ENCODE results near the gene EID3.
"Not testable (repeated sequence)": the region's sequence is repeated elsewhere in the genome, so short reads cannot be mapped to it uniquely, and the experiment has no call there.

The EID3 gene

GRCh38 chr12:104290320-104290719 is 13.2 kb upstream of the EID3 start:
- TF ChIP-seq, protein P1, sequence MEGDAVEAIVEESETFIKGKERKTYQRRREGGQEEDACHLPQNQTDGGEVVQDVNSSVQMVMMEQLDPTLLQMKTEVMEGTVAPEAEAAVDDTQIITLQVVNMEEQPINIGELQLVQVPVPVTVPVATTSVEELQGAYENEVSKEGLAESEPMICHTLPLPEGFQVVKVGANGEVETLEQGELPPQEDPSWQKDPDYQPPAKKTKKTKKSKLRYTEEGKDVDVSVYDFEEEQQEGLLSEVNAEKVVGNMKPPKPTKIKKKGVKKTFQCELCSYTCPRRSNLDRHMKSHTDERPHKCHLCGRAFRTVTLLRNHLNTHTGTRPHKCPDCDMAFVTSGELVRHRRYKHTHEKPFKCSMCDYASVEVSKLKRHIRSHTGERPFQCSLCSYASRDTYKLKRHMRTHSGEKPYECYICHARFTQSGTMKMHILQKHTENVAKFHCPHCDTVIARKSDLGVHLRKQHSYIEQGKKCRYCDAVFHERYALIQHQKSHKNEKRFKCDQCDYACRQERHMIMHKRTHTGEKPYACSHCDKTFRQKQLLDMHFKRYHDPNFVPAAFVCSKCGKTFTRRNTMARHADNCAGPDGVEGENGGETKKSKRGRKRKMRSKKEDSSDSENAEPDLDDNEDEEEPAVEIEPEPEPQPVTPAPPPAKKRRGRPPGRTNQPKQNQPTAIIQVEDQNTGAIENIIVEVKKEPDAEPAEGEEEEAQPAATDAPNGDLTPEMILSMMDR (IDR thresholded peaks at IDR 0.05; ENCODE audit: low read depth, low read length, missing control alignments) = no peak
- no peak for DNase-seq (ENCODE audit: low read depth)
- no peak overlapping the region for H3K4me3 ChIP-seq (ENCODE audit: low read depth, low read length)

DNA sequence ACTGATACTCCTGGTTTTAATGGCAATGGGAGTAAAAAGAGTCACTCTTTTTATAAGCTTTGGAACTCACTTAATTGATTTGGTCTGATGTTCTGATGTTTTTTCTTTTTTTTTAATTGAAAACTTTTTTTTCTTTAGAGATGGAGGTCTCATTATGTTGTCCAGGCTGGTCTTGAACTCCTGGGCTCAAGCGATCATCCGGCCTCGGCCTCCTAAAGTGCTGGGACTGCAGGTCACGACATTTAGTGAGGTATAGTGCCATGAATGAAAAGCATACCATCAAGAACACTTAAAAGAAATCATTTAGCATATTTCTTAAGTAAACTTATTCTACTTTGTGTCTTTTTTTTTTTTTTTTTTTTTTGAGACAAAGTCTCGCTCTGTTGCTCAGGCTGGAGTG is 12.7 kb upstream of the EID3 start:
- no peak overlapping the region for H3K4me3 ChIP-seq (ENCODE audit: low read depth, low read length)
- TF ChIP-seq, protein P1 (IDR thresholded peaks at IDR 0.05; ENCODE audit: low read depth, low read length, missing control alignments) = no peak
- DNase-seq (ENCODE audit: low read depth) = no peak

GRCh38 chr12:104291867-104292524 is 11.5 kb upstream of the EID3 start:
- TF ChIP-seq, protein P1 (IDR thresholded peaks at IDR 0.05; ENCODE audit: low read depth, low read length, missing control alignments) = no peak
- DNase-seq (ENCODE audit: low read depth) = no peak
- no peak overlapping the region for H3K4me3 ChIP-seq (ENCODE audit: low read depth, low read length)

GRCh38 chr12:104292872-104293794 is 10.4 kb upstream of the EID3 start:
- no peak for DNase-seq (ENCODE audit: low read depth)
- TF ChIP-seq, protein P1 (IDR thresholded peaks at IDR 0.05; ENCODE audit: low read depth, low read length, missing control alignments) = no peak
- no peak overlapping the region for H3K4me3 ChIP-seq (ENCODE audit: low read depth, low read length)

GRCh38 chr12:104294158-104294859 is 9.2 kb upstream of the EID3 start:
- not testable (repeated sequence) for DNase-seq (ENCODE audit: low read depth); H3K4me3 ChIP-seq (ENCODE audit: low read depth, low read length)
- TF ChIP-seq, protein P1 (IDR thresholded peaks at IDR 0.05; ENCODE audit: low read depth, low read length, missing control alignments) = peak; percentile 28

GRCh38 chr12:104294927-104295668 is 8.4 kb upstream of the EID3 start:
- no peak for DNase-seq (ENCODE audit: low read depth)
- TF ChIP-seq, protein P1 (IDR thresholded peaks at IDR 0.05; ENCODE audit: low read depth, low read length, missing control alignments) = no peak
- H3K4me3 ChIP-seq (ENCODE audit: low read depth, low read length) = no peak overlapping the region
